Measurements from ENCODE around the gene NR2F6. TPM values are rescaled to one million over a fixed set of nuclear protein-coding genes. Genes with fewer than 3 reads are reported as not detected.

NR2F6 gene
- total RNA-seq, 3 donors from 2014 or later, result 23.2 to 52.4 (median 34.7) TPM

DNA sequence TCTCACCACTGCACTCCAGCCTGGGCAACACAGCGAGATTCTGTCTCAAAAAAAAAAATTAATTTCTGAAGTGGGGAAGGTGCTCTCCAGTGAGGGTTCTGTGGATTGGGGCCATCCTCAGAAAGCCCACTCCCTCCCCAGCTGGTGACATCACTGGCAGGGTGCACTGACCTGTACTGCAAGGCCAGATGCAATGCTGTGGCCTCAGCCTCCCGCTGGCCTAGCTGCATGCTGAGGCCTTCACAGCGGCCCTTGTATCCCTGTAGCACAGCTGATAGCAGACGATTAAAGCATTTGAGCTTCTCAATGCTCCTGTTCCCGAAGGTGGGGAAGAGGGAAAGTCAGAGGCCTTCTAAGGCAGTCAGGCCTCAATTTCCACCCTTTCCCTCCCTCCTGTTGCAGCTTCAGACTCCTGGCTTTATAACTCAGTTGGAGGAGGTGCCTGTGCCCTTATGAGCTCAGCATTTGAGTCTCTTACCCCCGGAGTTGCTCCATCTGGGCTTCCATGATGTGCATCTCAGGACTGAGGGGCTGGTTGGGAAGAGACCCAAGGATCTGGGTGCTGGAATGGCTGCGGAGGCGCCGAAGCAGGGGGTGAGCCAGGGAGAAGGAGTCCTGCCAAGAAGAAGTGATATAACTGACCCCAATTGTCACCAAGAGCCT lies 13.5 kb upstream of the NR2F6 start:
- intact Hi-C loops (cut with DNase I; ENCODE audit: low total_unique reads), result no loop called here
- no peaks in the 10 kb centered on the region for H3K27me3 ChIP-seq
- H3K9me3 ChIP-seq, result peaks cover 6 to 11% of the 10 kb centered on the region in 2 donors
- no peak overlapping the region for H3K4me3 ChIP-seq
- no peaks in the 10 kb centered on the region for H3K36me3 ChIP-seq
- H3K27ac ChIP-seq, result no peak overlapping the region
- TF ChIP-seq POLR2A (IDR thresholded peaks at IDR 0.05) (no peak), POLR2AphosphoS5 (IDR thresholded peaks at IDR 0.05) (no peak)
- TF ChIP-seq, protein P1, sequence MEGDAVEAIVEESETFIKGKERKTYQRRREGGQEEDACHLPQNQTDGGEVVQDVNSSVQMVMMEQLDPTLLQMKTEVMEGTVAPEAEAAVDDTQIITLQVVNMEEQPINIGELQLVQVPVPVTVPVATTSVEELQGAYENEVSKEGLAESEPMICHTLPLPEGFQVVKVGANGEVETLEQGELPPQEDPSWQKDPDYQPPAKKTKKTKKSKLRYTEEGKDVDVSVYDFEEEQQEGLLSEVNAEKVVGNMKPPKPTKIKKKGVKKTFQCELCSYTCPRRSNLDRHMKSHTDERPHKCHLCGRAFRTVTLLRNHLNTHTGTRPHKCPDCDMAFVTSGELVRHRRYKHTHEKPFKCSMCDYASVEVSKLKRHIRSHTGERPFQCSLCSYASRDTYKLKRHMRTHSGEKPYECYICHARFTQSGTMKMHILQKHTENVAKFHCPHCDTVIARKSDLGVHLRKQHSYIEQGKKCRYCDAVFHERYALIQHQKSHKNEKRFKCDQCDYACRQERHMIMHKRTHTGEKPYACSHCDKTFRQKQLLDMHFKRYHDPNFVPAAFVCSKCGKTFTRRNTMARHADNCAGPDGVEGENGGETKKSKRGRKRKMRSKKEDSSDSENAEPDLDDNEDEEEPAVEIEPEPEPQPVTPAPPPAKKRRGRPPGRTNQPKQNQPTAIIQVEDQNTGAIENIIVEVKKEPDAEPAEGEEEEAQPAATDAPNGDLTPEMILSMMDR (IDR thresholded peaks at IDR 0.05), result no peak
- no peak for DNase-seq (ENCODE audit: low spot score in 2 of 2)
- H3K4me1 ChIP-seq, result no peaks in the 10 kb centered on the region

- intact Hi-C loops (cut with DNase I; ENCODE audit: low total_unique reads), result no loop called here
- Histone ChIP-seq H3K9me3 (peaks cover 6 to 11% of the 10 kb centered on the region in 2 donors), H3K4me1 (no peaks in the 10 kb centered on the region), H3K27ac (no peak overlapping the region), H3K27me3 (no peaks in the 10 kb centered on the region), H3K36me3 (no peaks in the 10 kb centered on the region), H3K4me3 (no peak overlapping the region)
- TF ChIP-seq POLR2AphosphoS5 (IDR thresholded peaks at IDR 0.05) (no peak), POLR2A (IDR thresholded peaks at IDR 0.05) (no peak)
- TF ChIP-seq, protein P1 (IDR thresholded peaks at IDR 0.05), result no peak
- no peak for DNase-seq (ENCODE audit: low spot score in 2 of 2)
Observed at GRCh38 chr19:17256130-17256529, 10.4 kb upstream of the NR2F6 start.

DNA sequence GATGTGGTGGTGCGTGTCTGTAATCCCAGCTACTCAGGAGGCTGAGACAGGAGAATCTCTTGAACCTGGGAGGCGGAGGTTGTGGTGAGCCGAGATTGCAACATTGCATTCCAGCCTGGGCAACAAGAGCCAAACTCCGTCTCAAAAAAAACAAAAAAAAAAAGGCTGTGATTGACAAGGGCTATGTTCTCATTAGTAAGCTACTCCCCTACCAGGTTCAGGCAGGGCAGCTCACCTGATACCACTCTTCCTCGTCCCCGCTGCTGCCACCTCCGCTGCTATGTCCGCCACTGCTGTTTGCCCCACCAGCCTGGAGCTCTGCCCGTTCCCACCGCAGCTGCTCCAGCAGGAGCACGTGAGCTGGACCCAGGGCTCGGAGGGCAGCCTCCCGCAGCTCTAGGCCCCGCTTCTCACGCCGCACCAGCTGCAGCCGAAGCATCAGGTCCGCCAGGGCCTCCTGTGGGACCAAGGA lies 9.5 kb upstream of the NR2F6 start:
- intact Hi-C loops (cut with DNase I; ENCODE audit: low total_unique reads), result no loop called here
- H3K4me3 ChIP-seq, result no peak overlapping the region
- DNase-seq (ENCODE audit: low spot score in 2 of 2), result no peak
- peaks cover 6 to 11% of the 10 kb centered on the region in 2 donors for H3K9me3 ChIP-seq
- H3K27me3 ChIP-seq, result no peaks in the 10 kb centered on the region
- no peaks in the 10 kb centered on the region for H3K4me1 ChIP-seq
- H3K27ac ChIP-seq, result no peak overlapping the region
- H3K36me3 ChIP-seq, result no peaks in the 10 kb centered on the region
- TF ChIP-seq POLR2A (IDR thresholded peaks at IDR 0.05) (no peak), POLR2AphosphoS5 (IDR thresholded peaks at IDR 0.05) (no peak)
- TF ChIP-seq, protein P1 (IDR thresholded peaks at IDR 0.05), result no peak

DNA sequence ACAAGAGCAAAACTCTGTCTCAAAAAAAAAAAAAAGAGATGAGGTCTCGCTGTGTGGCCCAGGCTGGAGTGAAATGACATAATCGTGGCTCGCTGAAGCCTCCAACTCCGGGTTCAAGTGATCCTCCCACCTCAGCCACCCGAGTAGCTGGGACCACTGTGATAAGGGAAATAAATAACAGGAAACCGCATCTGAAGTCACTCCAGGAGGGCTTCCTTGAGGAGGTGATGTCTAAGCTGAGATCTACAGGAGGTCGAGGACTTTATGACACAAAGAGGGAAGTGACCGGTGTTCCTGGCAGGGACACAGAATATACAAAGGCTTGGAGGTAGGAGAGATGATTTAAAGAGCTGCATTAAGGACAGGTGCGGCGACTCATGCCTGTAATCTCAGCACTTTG lies 8.9 kb upstream of the NR2F6 start:
- H3K9me3 ChIP-seq, result peaks cover 6 to 7% of the 10 kb centered on the region in 2 donors
- H3K4me1 ChIP-seq, result no peaks in the 10 kb centered on the region
- TF ChIP-seq POLR2AphosphoS5 (IDR thresholded peaks at IDR 0.05) (no peak), POLR2A (IDR thresholded peaks at IDR 0.05) (no peak)
- TF ChIP-seq, protein P1 (IDR thresholded peaks at IDR 0.05), result no peak
- H3K27me3 ChIP-seq, result no peaks in the 10 kb centered on the region
- H3K36me3 ChIP-seq, result no peaks in the 10 kb centered on the region
- H3K4me3 ChIP-seq, result no peak overlapping the region
- intact Hi-C loops (cut with DNase I; ENCODE audit: low total_unique reads), result no loop called here
- no peak overlapping the region for H3K27ac ChIP-seq
- no peak for DNase-seq (ENCODE audit: low spot score in 2 of 2)

GRCh38 chr19:17249887-17250548 lies 4.3 kb upstream of the NR2F6 start:
- TF ChIP-seq POLR2A (IDR thresholded peaks at IDR 0.05), result no peak
- TF ChIP-seq, protein P1 (IDR thresholded peaks at IDR 0.05), result no peak
- TF ChIP-seq POLR2AphosphoS5 (IDR thresholded peaks at IDR 0.05), result no peak
- Histone ChIP-seq H3K9me3 (no peaks in the 10 kb centered on the region), H3K27ac (no peak overlapping the region), H3K4me3 (no peak overlapping the region), H3K4me1 (peaks cover 6 to 7% of the 10 kb centered on the region in 2 donors), H3K27me3 (no peaks in the 10 kb centered on the region), H3K36me3 (no peaks in the 10 kb centered on the region)
- intact Hi-C loops (cut with DNase I; ENCODE audit: low total_unique reads), result no loop called here
- DNase-seq (ENCODE audit: low spot score in 2 of 2), result no peak
